C4-2B (cell line): ENCODE measurements around the gene AHCTF1.

Experiments
- H3K27ac ChIP-seq: fragments of 450-650 bp; 2 replicates; pipeline ENCODE4 v1.5.1; 2017
- ZFX ChIP-seq: fragments of 450-650 bp; IDR thresholded peaks from 2 replicates; pipeline ENCODE4 v1.6.1; 2017
- TF ChIP-seq, protein P1 (sequence below): fragments of 450-650 bp; conservative IDR thresholded peaks from 2 replicates; pipeline ENCODE4 v1.5.1; 2017; ENCODE audit warnings: mild to moderate bottlenecking

The AHCTF1 gene

DNA sequence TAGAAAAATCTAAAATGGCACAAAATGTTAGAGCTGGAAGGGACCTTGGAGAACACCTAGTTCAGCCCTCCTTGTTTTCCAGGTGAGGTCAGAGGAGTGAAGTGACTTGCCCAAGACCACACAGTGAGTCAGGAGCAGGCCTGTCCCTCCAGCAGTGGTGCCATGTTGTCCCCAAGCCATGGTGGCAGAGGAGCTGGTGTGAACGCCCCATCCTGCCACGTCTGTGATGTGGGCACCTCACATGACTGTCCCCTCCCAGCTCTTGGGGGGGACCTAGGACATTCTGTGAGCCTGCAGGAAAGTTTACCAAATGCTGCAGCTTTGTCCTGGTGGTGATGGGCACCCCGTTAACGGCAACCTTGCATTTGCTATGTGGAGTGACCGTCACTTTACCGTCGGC lies 141.4 kb downstream of the AHCTF1 start:
- H3K27ac ChIP-seq: no peak overlapping the region

DNA sequence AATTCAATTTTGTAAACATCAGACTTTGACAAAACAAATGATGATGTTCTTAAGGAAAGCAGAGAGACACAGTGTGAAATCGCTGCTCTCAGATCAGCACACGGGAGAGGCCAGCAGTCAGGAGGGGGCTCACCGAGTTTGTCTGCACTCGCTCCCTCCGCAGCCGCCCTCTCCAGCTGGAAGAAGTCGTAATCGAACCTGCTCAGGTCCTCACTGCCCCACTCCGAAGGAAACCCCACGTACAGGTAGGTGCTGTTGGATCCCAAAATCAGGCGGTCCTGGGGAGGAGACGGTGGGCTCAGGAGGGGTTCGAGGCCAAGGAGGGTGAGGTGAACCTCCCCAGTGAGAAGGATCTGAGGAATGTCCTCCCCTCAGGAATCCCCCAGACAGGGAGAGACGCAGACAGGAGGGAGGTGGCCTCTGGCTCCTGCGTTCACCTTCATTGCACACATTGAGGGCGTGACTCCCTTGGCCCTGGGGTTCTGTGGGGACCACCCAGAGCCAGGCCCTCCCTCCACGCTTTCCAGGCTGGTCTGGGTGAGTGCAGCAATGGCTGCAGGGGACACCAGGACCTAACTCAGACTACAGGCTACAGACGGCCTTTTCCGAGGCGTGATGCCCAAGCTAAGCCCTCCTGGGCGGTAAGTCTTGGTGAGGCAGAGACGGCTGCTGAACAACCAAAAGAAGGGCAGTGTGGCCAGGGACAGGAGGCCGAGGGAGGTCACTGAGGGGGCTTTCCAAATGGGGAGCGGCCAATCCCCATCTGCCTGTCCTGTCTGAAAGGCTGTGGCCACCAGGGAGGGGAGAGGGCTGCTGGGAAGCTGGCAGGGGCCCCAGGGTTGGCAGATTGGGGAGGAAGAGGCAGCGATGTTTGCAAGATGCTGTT lies 142.1 kb downstream of the AHCTF1 start:
- TF ChIP-seq, protein P1, sequence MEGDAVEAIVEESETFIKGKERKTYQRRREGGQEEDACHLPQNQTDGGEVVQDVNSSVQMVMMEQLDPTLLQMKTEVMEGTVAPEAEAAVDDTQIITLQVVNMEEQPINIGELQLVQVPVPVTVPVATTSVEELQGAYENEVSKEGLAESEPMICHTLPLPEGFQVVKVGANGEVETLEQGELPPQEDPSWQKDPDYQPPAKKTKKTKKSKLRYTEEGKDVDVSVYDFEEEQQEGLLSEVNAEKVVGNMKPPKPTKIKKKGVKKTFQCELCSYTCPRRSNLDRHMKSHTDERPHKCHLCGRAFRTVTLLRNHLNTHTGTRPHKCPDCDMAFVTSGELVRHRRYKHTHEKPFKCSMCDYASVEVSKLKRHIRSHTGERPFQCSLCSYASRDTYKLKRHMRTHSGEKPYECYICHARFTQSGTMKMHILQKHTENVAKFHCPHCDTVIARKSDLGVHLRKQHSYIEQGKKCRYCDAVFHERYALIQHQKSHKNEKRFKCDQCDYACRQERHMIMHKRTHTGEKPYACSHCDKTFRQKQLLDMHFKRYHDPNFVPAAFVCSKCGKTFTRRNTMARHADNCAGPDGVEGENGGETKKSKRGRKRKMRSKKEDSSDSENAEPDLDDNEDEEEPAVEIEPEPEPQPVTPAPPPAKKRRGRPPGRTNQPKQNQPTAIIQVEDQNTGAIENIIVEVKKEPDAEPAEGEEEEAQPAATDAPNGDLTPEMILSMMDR: no peak
- no peak for TF ChIP-seq ZFX
- no peak overlapping the region for H3K27ac ChIP-seq

More for the DNA sequence above, 141.4 kb downstream of the AHCTF1 start:
- TF ChIP-seq, protein P1: no peak
- no peak for TF ChIP-seq ZFX
